ENCODE results near the gene HMGCL.
"Not testable (repeated sequence)": the region's sequence is repeated elsewhere in the genome, so short reads cannot be mapped to it uniquely, and the experiment has no call there.

HMGCL gene

GRCh38 chr1:23847482-23848095 is 22.4 kb upstream of the HMGCL start:
- not testable (repeated sequence) for H3K4me3 Mint-ChIP-seq; ATAC-seq (ENCODE audit: low read depth); H3K27ac Mint-ChIP-seq; H3K9me3 Mint-ChIP-seq; H3K27me3 Mint-ChIP-seq; H3K4me1 Mint-ChIP-seq; DNase-seq (ENCODE audit: low spot score in 2 of 2)
- peaks cover 28% of the 10 kb centered on the region for H3K36me3 Mint-ChIP-seq

DNA sequence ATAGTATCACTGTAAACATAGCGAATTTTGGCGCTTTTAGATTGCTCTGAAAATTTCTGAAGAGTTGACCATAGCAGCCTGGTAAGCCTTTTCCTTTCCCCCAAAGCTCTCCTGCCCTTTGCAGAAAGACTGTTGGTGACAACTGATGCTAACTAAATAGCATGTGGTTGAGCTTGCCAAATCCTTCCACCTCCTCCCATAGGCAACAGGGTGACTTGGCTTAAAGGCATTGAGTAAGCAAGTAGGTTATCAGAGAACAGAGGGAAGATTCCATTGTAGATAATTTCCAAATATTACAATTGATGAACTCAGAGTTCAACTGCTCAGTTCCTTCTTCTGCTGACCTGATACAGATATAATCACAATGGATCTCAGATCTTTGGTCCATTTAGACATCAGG is 19.9 kb upstream of the HMGCL start:
- no peak for DNase-seq (ENCODE audit: low spot score in 2 of 2)
- no peaks in the 10 kb centered on the region for H3K9me3 Mint-ChIP-seq
- no peaks in the 10 kb centered on the region for H3K27me3 Mint-ChIP-seq
- peak overlapping the region; percentile 4 for H3K27ac Mint-ChIP-seq
- no peak overlapping the region for H3K4me3 Mint-ChIP-seq
- no peaks in the 10 kb centered on the region for H3K4me1 Mint-ChIP-seq
- ATAC-seq (ENCODE audit: low read depth), result no peak
- peaks cover 28% of the 10 kb centered on the region for H3K36me3 Mint-ChIP-seq

GRCh38 chr1:23843644-23844043 is 18.4 kb upstream of the HMGCL start:
- ATAC-seq (ENCODE audit: low read depth), result no peak
- DNase-seq (ENCODE audit: low spot score in 2 of 2), result no peak
- H3K4me1 Mint-ChIP-seq, result no peaks in the 10 kb centered on the region
- H3K9me3 Mint-ChIP-seq, result no peaks in the 10 kb centered on the region
- no peaks in the 10 kb centered on the region for H3K27me3 Mint-ChIP-seq
- H3K36me3 Mint-ChIP-seq, result peaks cover 27% of the 10 kb centered on the region
- no peak overlapping the region for H3K27ac Mint-ChIP-seq
- H3K4me3 Mint-ChIP-seq, result no peak overlapping the region

DNA sequence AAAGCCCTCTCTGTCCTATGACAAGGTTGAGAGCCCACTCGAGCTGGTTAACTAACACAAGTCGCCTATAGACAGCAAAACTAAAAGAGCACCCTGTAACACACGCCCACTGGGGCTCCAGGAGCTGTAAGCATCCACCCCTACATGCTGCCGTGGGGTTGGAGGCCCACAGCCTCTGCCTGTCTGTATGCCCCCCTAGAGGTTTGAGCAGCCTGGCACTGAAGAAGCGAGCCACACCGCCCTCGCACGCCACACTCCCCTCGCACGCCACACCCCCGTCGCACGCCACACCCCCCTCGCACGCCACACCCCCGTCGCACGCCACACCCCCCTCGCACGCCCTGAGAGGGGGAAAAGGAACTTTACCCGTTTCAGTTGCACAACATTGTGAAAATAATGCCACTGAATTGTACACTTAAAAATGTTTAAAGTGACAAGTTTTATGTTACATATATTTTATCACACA is 13.2 kb upstream of the HMGCL start:
- Mint-ChIP-seq H3K4me1 (peaks cover 9% of the 10 kb centered on the region), H3K9me3 (no peaks in the 10 kb centered on the region), H3K27me3 (peaks cover 2% of the 10 kb centered on the region), H3K4me3 (peak overlapping the region; percentile 65), H3K36me3 (no peaks in the 10 kb centered on the region), H3K27ac (no peak overlapping the region)
- ATAC-seq (ENCODE audit: low read depth) (peak; percentile 99), DNase-seq (ENCODE audit: low spot score in 2 of 2) (peak; percentile 77 to 78)

- peaks cover 9% of the 10 kb centered on the region for H3K4me1 Mint-ChIP-seq
- no peak overlapping the region for H3K27ac Mint-ChIP-seq
- peak overlapping the region; percentile 65 for H3K4me3 Mint-ChIP-seq
- no peak for ATAC-seq (ENCODE audit: low read depth)
- H3K36me3 Mint-ChIP-seq, result no peaks in the 10 kb centered on the region
- no peaks in the 10 kb centered on the region for H3K9me3 Mint-ChIP-seq
- DNase-seq (ENCODE audit: low spot score in 2 of 2), result peak in 1 of 2 donors; percentile 30
- H3K27me3 Mint-ChIP-seq, result peaks cover 2% of the 10 kb centered on the region
These were observed 12.7 kb upstream of the HMGCL start for GRCh38 chr1:23837908-23838307.

DNA sequence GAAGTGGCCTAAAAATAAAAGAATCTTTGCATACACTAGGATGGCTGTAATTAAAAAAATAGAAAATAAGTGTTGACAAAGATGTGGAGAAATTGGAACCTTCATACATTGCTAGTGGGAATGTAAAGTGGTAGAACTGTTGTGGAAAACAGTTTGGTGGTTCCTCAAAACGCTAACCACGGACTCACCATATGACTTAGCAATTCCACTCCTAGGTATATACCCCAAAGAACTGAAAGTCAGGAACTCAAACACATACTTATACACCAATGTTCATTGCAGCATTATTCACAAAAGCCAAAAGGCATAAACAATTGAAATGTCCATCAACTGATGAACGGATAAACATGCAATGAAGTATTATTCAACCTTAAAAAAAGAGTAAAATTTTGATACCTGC is 10.8 kb upstream of the HMGCL start:
- Mint-ChIP-seq H3K4me1 (peaks cover 9% of the 10 kb centered on the region), H3K27ac (no peak overlapping the region), H3K36me3 (no peaks in the 10 kb centered on the region), H3K9me3 (no peaks in the 10 kb centered on the region), H3K27me3 (peaks cover 2% of the 10 kb centered on the region), H3K4me3 (no peak overlapping the region)
- no peak for ATAC-seq (ENCODE audit: low read depth)
- DNase-seq (ENCODE audit: low spot score in 2 of 2), result no peak

GRCh38 chr1:23834156-23834555 is 8.9 kb upstream of the HMGCL start:
- not testable (repeated sequence) for ATAC-seq (ENCODE audit: low read depth); H3K27me3 Mint-ChIP-seq; H3K9me3 Mint-ChIP-seq; H3K36me3 Mint-ChIP-seq; H3K4me3 Mint-ChIP-seq; H3K27ac Mint-ChIP-seq; H3K4me1 Mint-ChIP-seq; DNase-seq (ENCODE audit: low spot score in 2 of 2)

DNA sequence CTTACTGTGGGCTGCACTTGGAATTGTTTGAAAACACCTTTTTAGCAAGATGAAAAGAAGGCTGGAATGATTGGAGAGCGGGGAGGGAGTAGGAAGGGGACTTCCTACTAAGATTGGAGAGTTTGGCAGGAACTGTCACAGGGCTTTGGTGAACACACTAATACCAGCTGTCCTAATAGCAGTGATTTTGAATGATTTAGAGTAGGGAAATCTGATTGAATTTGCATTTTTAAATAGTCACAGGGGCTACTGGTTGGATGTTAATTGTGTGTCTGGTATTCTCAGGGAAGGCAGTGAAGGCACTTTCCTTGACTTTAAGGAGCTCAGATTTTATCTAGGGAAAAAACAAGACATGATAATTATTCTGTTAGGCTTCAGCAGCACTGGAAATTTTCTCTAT is 2.5 kb upstream of the HMGCL start:
- H3K36me3 Mint-ChIP-seq, result no peaks in the 10 kb centered on the region
- H3K9me3 Mint-ChIP-seq, result no peaks in the 10 kb centered on the region
- no peaks in the 10 kb centered on the region for H3K27me3 Mint-ChIP-seq
- no peak for DNase-seq (ENCODE audit: low spot score in 2 of 2)
- H3K4me3 Mint-ChIP-seq, result no peak overlapping the region
- ATAC-seq (ENCODE audit: low read depth), result no peak
- H3K27ac Mint-ChIP-seq, result no peak overlapping the region
- H3K4me1 Mint-ChIP-seq, result peaks cover 17% of the 10 kb centered on the region

GRCh38 chr1:23826590-23826989 is 1.4 kb upstream of the HMGCL start:
- not testable (repeated sequence) for ATAC-seq (ENCODE audit: low read depth); H3K36me3 Mint-ChIP-seq; H3K27me3 Mint-ChIP-seq; H3K9me3 Mint-ChIP-seq; H3K27ac Mint-ChIP-seq; DNase-seq (ENCODE audit: low spot score in 2 of 2)
- Mint-ChIP-seq H3K4me1 (peaks cover 17% of the 10 kb centered on the region), H3K4me3 (peak overlapping the region; percentile 95)

GRCh38 chr1:23825762-23826522 is 713 bp upstream of the HMGCL start:
- DNase-seq (ENCODE audit: low spot score in 2 of 2) (no peak), ATAC-seq (ENCODE audit: low read depth) (peak; percentile 49)
- H3K27me3 Mint-ChIP-seq, result no peaks in the 10 kb centered on the region
- peaks cover 17% of the 10 kb centered on the region for H3K4me1 Mint-ChIP-seq
- H3K4me3 Mint-ChIP-seq, result peak overlapping the region; percentile 95
- no peaks in the 10 kb centered on the region for H3K9me3 Mint-ChIP-seq
- H3K27ac Mint-ChIP-seq, result peak overlapping the region; percentile 96
- H3K36me3 Mint-ChIP-seq, result no peaks in the 10 kb centered on the region

DNA sequence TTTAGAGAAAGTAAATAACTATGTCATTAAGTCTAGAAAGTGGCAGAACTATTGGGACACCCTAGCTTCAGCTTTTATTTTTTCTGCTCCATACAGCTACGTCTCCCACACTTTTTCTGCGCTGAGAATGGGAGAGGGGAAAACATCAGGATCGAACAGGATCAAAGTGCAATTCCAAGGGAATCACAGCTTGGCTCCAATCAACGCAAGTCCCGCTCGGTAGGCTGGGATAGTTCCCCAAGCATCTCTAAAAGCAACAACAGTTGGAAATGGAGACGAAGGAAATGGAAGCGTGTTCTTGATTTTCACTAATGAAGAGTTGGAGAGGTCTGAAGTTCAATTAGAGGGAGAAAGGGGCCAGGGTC is 536 bp downstream of the HMGCL start:
- Mint-ChIP-seq H3K36me3 (peaks cover 5% of the 10 kb centered on the region), H3K4me1 (peaks cover 19% of the 10 kb centered on the region), H3K4me3 (peak overlapping the region; percentile 95), H3K27me3 (no peaks in the 10 kb centered on the region), H3K27ac (peak overlapping the region; percentile 96), H3K9me3 (no peaks in the 10 kb centered on the region)
- peak; percentile 2 for ATAC-seq (ENCODE audit: low read depth)
- DNase-seq (ENCODE audit: low spot score in 2 of 2), result no peak

GRCh38 chr1:23823767-23824166 is 1.5 kb downstream of the HMGCL start:
- Mint-ChIP-seq H3K4me1 (peaks cover 19% of the 10 kb centered on the region), H3K9me3 (no peaks in the 10 kb centered on the region), H3K27me3 (no peaks in the 10 kb centered on the region), H3K4me3 (peak overlapping the region; percentile 52), H3K27ac (peak overlapping the region; percentile 96), H3K36me3 (peaks cover 5% of the 10 kb centered on the region)
- no peak for DNase-seq (ENCODE audit: low spot score in 2 of 2)
- no peak for ATAC-seq (ENCODE audit: low read depth)

DNA sequence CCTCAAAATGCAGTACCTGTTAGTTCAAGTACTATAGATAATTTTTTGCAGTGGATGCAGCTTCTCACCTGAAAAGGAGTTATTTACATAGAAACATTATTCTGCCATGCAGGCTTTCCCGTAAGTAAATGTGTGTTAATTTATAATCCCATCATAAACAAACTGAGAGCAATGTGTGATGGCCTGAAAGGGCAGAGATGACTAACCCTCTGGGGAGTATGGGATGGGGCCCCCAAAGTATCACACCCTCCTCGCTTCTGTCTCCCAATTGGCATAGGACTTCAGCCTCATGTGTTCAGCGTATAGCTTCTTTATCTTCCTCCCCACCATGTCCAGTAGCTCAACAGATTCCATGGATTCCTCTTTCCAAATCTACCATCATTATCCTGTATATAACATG is 7.6 kb downstream of the HMGCL start:
- peaks cover 9% of the 10 kb centered on the region for H3K36me3 Mint-ChIP-seq
- DNase-seq (ENCODE audit: low spot score in 2 of 2), result no peak
- H3K27ac Mint-ChIP-seq, result no peak overlapping the region
- no peaks in the 10 kb centered on the region for H3K27me3 Mint-ChIP-seq
- H3K9me3 Mint-ChIP-seq, result no peaks in the 10 kb centered on the region
- ATAC-seq (ENCODE audit: low read depth), result no peak
- H3K4me3 Mint-ChIP-seq, result no peak overlapping the region
- peaks cover 5% of the 10 kb centered on the region for H3K4me1 Mint-ChIP-seq

GRCh38 chr1:23816906-23817305 is 8.3 kb downstream of the HMGCL start:
- Mint-ChIP-seq H3K27ac (no peak overlapping the region), H3K4me1 (peaks cover 7% of the 10 kb centered on the region), H3K27me3 (no peaks in the 10 kb centered on the region), H3K9me3 (no peaks in the 10 kb centered on the region), H3K4me3 (no peak overlapping the region), H3K36me3 (peaks cover 13% of the 10 kb centered on the region)
- no peak for ATAC-seq (ENCODE audit: low read depth)
- no peak for DNase-seq (ENCODE audit: low spot score in 2 of 2)

DNA sequence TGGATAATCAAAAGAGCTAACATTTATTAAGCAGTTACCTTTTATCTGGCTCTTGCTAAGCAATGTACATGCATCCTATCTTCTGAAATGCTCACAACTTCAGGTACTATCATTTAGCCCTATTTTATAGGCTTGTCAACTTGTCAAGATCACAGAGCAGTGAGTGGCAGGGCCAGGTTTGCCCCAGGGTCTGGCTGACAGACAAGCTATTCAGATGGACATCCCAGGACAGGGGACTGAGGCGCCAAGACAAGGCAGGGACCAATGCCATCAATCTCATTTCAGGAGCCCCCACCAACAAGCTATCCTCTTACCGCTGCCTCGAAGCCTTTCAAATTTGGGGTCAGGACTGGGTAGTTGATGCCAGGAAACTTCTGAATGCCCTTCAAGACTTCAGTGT is 8.9 kb downstream of the HMGCL start:
- no peak overlapping the region for H3K27ac Mint-ChIP-seq
- H3K4me3 Mint-ChIP-seq, result no peak overlapping the region
- peaks cover 13% of the 10 kb centered on the region for H3K36me3 Mint-ChIP-seq
- no peaks in the 10 kb centered on the region for H3K9me3 Mint-ChIP-seq
- no peaks in the 10 kb centered on the region for H3K27me3 Mint-ChIP-seq
- ATAC-seq (ENCODE audit: low read depth), result no peak
- DNase-seq (ENCODE audit: low spot score in 2 of 2), result no peak
- H3K4me1 Mint-ChIP-seq, result peaks cover 8% of the 10 kb centered on the region
